ENCODE measurements around the gene ELP2. TPM values are rescaled to one million over a fixed set of nuclear protein-coding genes. Genes with fewer than 3 reads are reported as not detected.

ELP2 gene
- polyA plus RNA-seq, 1 of the 3 experiments (the other 2 are of a cell fraction): 38.3 TPM

- ChIA-PET CTCF (no interaction called here), POLR2A (no interaction called here)
- no peak for DNase-seq
- Histone ChIP-seq H2AFZ (ENCODE audit: low read depth) (no peak overlapping the region), H3K9me2 (no peaks in the 10 kb centered on the region), H3K27ac (ENCODE audit: low read depth in 2 of 2, low read length in 1 of 2) (no peak overlapping the region), H3K36me3 (replicated peaks in 1 of 2; ENCODE audit: control insufficient read depth in 1 of 2, insufficient read depth in 2 of 2, low read length in 1 of 2) (no peaks in the 10 kb centered on the region), H3K4me3 (ENCODE audit: low read depth in 2 of 2, low read length in 1 of 2) (no peak overlapping the region), H3K4me2 (no peak overlapping the region), H3F3A (replicated peaks; ENCODE audit: insufficient read depth) (no peaks in the 10 kb centered on the region), H3K79me2 (ENCODE audit: insufficient read depth) (no peaks in the 10 kb centered on the region), H3K4me1 (ENCODE audit: control insufficient read depth in 1 of 2, insufficient read depth in 2 of 2, low read depth in 1 of 2, low read length in 1 of 2) (no peaks in the 10 kb centered on the region; a peak in 1 of 4 replicates), H3K27me3 (ENCODE audit: insufficient read depth) (no peaks in the 10 kb centered on the region), H4K20me1 (ENCODE audit: insufficient read depth) (no peaks in the 10 kb centered on the region), H3K9ac (no peak overlapping the region), H3K9me3 (no peaks in the 10 kb centered on the region)
- TF ChIP-seq CTCF (IDR thresholded peaks at IDR 0.05): no peak
- no peak for TF ChIP-seq NFIC (IDR thresholded peaks at IDR 0.05; ENCODE audit: borderline replicate concordance)
- TF ChIP-seq EP300 (IDR thresholded peaks at IDR 0.05; ENCODE audit: borderline replicate concordance in 1 of 2, low read depth in 1 of 2, low read length in 1 of 2): no peak
- TF ChIP-seq GATA2 (CRISPR knock-in tag; IDR thresholded peaks at IDR 0.05): no peak
- TF ChIP-seq USF2 (IDR thresholded peaks at IDR 0.05; ENCODE audit: borderline replicate concordance, low read depth, low read length): no peak
- no peak for TF ChIP-seq USF1 (IDR thresholded peaks at IDR 0.05; ENCODE audit: borderline replicate concordance, low read depth)
- TF ChIP-seq JUND (IDR thresholded peaks at IDR 0.05): no peak
- no peak for TF ChIP-seq TEAD4 (IDR thresholded peaks at IDR 0.05; ENCODE audit: borderline replicate concordance, insufficient read depth)
- TF ChIP-seq POLR2AphosphoS5 (IDR thresholded peaks at IDR 0.05; ENCODE audit: low read depth, low read length): no peak
- TF ChIP-seq ZBTB33 (IDR thresholded peaks at IDR 0.05; ENCODE audit: borderline replicate concordance, low read depth): no peak
- no peak for TF ChIP-seq FOSL2 (IDR thresholded peaks at IDR 0.05; ENCODE audit: borderline replicate concordance, low read depth)
- no peak for TF ChIP-seq RAD21 (IDR thresholded peaks at IDR 0.05; ENCODE audit: low read length)
- no peak for TF ChIP-seq ELF1 (IDR thresholded peaks at IDR 0.05)
- TF ChIP-seq GABPA (IDR thresholded peaks at IDR 0.05; ENCODE audit: low read depth): no peak
- TF ChIP-seq RXRA (IDR thresholded peaks at IDR 0.05; ENCODE audit: borderline replicate concordance, low read depth): no peak
- TF ChIP-seq PBX3 (IDR thresholded peaks at IDR 0.05): no peak
- no peak for TF ChIP-seq IRF3 (IDR thresholded peaks at IDR 0.05; ENCODE audit: low read depth, low read length)
- no peak for TF ChIP-seq NRF1 (IDR thresholded peaks at IDR 0.05; ENCODE audit: low read depth, low read length)
- TF ChIP-seq YY1 (IDR thresholded peaks at IDR 0.05; ENCODE audit: low read depth): no peak
- no peak for TF ChIP-seq SMC3 (IDR thresholded peaks at IDR 0.05; ENCODE audit: low read depth, low read length)
- WGBS (ENCODE audit: low lambda C conversion rate): 78% methylated on average over 3 of the region's 3 CpGs
These were observed 65.9 kb downstream of the ELP2 start for GRCh38 chr18:36195427-36196122.
